ENCODE measurements around the gene SLC2A6.

The SLC2A6 gene

DNA sequence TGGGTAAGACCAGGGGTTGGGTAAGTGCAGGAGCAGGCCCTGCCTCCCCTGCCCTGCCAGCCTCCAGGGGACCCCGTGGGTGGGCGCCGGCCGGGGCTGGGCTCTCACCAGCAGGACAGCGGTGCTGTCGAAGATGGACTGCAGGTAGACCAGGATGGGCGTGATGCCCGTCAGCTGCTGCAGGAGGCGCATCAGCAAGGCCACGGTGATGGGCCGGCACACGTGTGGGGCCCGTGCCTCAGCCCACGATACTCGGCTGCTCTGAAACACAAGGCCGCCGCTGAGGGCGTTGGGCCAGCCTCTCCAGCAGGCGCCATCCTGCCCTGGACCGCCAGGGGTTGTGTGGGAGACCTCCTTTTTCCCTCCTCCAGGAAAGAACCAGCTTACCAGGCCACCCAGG, 4.0 kb downstream of the SLC2A6 start:
- Histone ChIP-seq H3K27ac (replicated peaks) (no peak overlapping the region), H3K27me3 (ENCODE audit: insufficient read depth, poor library complexity, severe bottlenecking) (peaks cover 7% of the 10 kb centered on the region), H3K4me3 (replicated peaks; ENCODE audit: insufficient read depth, low read length) (no peak overlapping the region)
- no peak for DNase-seq (ENCODE audit: low read depth in 1 of 2, low spot score in 1 of 2)
- TF ChIP-seq REST (IDR thresholded peaks at IDR 0.05; ENCODE audit: insufficient replicate concordance, low read depth), result no peak
- TF ChIP-seq GABPA (IDR thresholded peaks at IDR 0.05; ENCODE audit: low read depth), result no peak
- TF ChIP-seq, protein P1, sequence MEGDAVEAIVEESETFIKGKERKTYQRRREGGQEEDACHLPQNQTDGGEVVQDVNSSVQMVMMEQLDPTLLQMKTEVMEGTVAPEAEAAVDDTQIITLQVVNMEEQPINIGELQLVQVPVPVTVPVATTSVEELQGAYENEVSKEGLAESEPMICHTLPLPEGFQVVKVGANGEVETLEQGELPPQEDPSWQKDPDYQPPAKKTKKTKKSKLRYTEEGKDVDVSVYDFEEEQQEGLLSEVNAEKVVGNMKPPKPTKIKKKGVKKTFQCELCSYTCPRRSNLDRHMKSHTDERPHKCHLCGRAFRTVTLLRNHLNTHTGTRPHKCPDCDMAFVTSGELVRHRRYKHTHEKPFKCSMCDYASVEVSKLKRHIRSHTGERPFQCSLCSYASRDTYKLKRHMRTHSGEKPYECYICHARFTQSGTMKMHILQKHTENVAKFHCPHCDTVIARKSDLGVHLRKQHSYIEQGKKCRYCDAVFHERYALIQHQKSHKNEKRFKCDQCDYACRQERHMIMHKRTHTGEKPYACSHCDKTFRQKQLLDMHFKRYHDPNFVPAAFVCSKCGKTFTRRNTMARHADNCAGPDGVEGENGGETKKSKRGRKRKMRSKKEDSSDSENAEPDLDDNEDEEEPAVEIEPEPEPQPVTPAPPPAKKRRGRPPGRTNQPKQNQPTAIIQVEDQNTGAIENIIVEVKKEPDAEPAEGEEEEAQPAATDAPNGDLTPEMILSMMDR (IDR thresholded peaks at IDR 0.05; ENCODE audit: insufficient read depth, low read length), result no peak
- no peak for TF ChIP-seq SPI1 (IDR thresholded peaks at IDR 0.05; ENCODE audit: borderline replicate concordance, low read depth)

- Histone ChIP-seq H3K27ac (replicated peaks) (no peak overlapping the region), H3K27me3 (ENCODE audit: insufficient read depth, poor library complexity, severe bottlenecking) (peaks cover under 1% of the 10 kb centered on the region), H3K4me3 (replicated peaks; ENCODE audit: insufficient read depth, low read length) (no peak overlapping the region)
- TF ChIP-seq SPI1 (IDR thresholded peaks at IDR 0.05; ENCODE audit: borderline replicate concordance, low read depth) (no peak), POLR2AphosphoS5 (IDR thresholded peaks at IDR 0.05; ENCODE audit: low read depth) (peak; percentile 89; the same call in 1 of the 2 replicates), REST (IDR thresholded peaks at IDR 0.05; ENCODE audit: insufficient replicate concordance, low read depth) (no peak), GABPA (IDR thresholded peaks at IDR 0.05; ENCODE audit: low read depth) (no peak)
- TF ChIP-seq, protein P1 (IDR thresholded peaks at IDR 0.05; ENCODE audit: insufficient read depth, low read length), result no peak
- peak in 1 of 2 experiments; percentile 77 for DNase-seq (ENCODE audit: low read depth in 1 of 2, low spot score in 1 of 2)
Measured at GRCh38 chr9:133474215-133474614, 4.7 kb downstream of the SLC2A6 start.

- no peak overlapping the region for H3K27ac ChIP-seq (replicated peaks)
- TF ChIP-seq GABPA (IDR thresholded peaks at IDR 0.05; ENCODE audit: low read depth) (no peak), POLR2AphosphoS5 (IDR thresholded peaks at IDR 0.05; ENCODE audit: low read depth) (no peak), REST (IDR thresholded peaks at IDR 0.05; ENCODE audit: insufficient replicate concordance, low read depth) (no peak), SPI1 (IDR thresholded peaks at IDR 0.05; ENCODE audit: borderline replicate concordance, low read depth) (no peak)
- TF ChIP-seq, protein P1 (IDR thresholded peaks at IDR 0.05; ENCODE audit: insufficient read depth, low read length), result no peak
- no peaks in the 10 kb centered on the region for H3K27me3 ChIP-seq (ENCODE audit: insufficient read depth, poor library complexity, severe bottlenecking)
- DNase-seq (ENCODE audit: low read depth in 1 of 2, low spot score in 1 of 2), result no peak
- no peak overlapping the region for H3K4me3 ChIP-seq (replicated peaks; ENCODE audit: insufficient read depth, low read length)
Measured at GRCh38 chr9:133473743-133474142, 5.2 kb downstream of the SLC2A6 start.

All from HL-60 (cell line).